Myocyte (in vitro differentiated cells): ENCODE data around the gene C2orf81. TPM values are rescaled to one million over a fixed set of nuclear protein-coding genes. Genes with fewer than 3 reads are reported as not detected.

Experiments used
- DNase-seq: peaks from one replicate; pipeline ENCODE4 v3.0.0-alpha.2; 2012; ENCODE audit warnings: low read depth
- total RNA-seq: library from RNA; depleted of rRNA; stranded (reverse); fragments of >200 nt; gene quantifications from 2 replicates; pipeline ENCODE4 v1.2.3, GENCODE V29; 2014

Gene C2orf81
- total RNA-seq, 1 donor from 2014 or later = 1.4 TPM

GRCh38 chr2:74391209-74391579, 30.2 kb downstream of the C2orf81 start:
- peak; percentile 22 for DNase-seq

GRCh38 chr2:74390606-74391005, 30.8 kb downstream of the C2orf81 start:
- DNase-seq = no peak

- DNase-seq = peak; percentile 57
Measured at GRCh38 chr2:74387346-74387745, 34.1 kb downstream of the C2orf81 start.

- peak; percentile 9 for DNase-seq
Measured at GRCh38 chr2:74385396-74385795, 36.0 kb downstream of the C2orf81 start.

GRCh38 chr2:74384051-74384450, 37.4 kb downstream of the C2orf81 start:
- DNase-seq = no peak

GRCh38 chr2:74383254-74383653, 38.2 kb downstream of the C2orf81 start:
- no peak for DNase-seq

GRCh38 chr2:74381751-74382150, 39.7 kb downstream of the C2orf81 start:
- DNase-seq = no peak

- peak; percentile 70 for DNase-seq
Measured at GRCh38 chr2:74379851-74380789, 41.3 kb downstream of the C2orf81 start, which contains the start of gene DCTN1. Gene DCTN1 (minus strand): TSS chr2:74380311. CDS start chr2:74380037, 274 bp downstream.

- DNase-seq = no peak
Measured at GRCh38 chr2:74378007-74378406, 43.4 kb downstream of the C2orf81 start.

GRCh38 chr2:74375838-74376237, 45.6 kb downstream of the C2orf81 start:
- DNase-seq = no peak

GRCh38 chr2:74374509-74375205, 46.8 kb downstream of the C2orf81 start:
- peak; percentile 16 for DNase-seq

GRCh38 chr2:74373985-74374384, 47.4 kb downstream of the C2orf81 start:
- no peak for DNase-seq

GRCh38 chr2:74373221-74373676, 48.2 kb downstream of the C2orf81 start:
- peak; percentile 12 for DNase-seq

- DNase-seq = no peak
Measured at GRCh38 chr2:74372674-74373073, 48.7 kb downstream of the C2orf81 start.

- DNase-seq = no peak
Measured at GRCh38 chr2:74371421-74371820, 50.0 kb downstream of the C2orf81 start.

- no peak for DNase-seq
Measured at GRCh38 chr2:74369976-74370375, 51.4 kb downstream of the C2orf81 start.

GRCh38 chr2:74368499-74368898, 52.9 kb downstream of the C2orf81 start:
- DNase-seq = no peak

- no peak for DNase-seq
Measured at GRCh38 chr2:74367789-74368188, 53.6 kb downstream of the C2orf81 start.

- DNase-seq = no peak
Measured at GRCh38 chr2:74366036-74366435, 55.4 kb downstream of the C2orf81 start.

GRCh38 chr2:74364533-74365505, 56.6 kb downstream of the C2orf81 start:
- no peak for DNase-seq
